Measurements from ENCODE around the gene GALNT5.

- TF ChIP-seq CTCF (IDR thresholded peaks at IDR 0.05): no peak
- no peak for TF ChIP-seq POLR2A (IDR thresholded peaks at IDR 0.05)
Measured at GRCh38 chr2:157250836-157251235, 6.7 kb upstream of the GALNT5 start.
